HEK293T (cell line): ENCODE results near the gene USP30.

Source experiments
- ARNT ChIP-seq: fragments of 450-650 bp; IDR thresholded peaks from 2 replicates; pipeline ENCODE4 v1.6.1; 2017; ENCODE audit warnings: mild to moderate bottlenecking
- BHLHE40 ChIP-seq: fragments of 450-650 bp; IDR thresholded peaks from 2 replicates; pipeline ENCODE4 v1.6.1; 2016; ENCODE audit warnings: mild to moderate bottlenecking, moderate library complexity, borderline replicate concordance
- CTBP1 ChIP-seq: fragments of 450-650 bp; IDR thresholded peaks from 2 replicates; pipeline ENCODE4 v1.6.1; 2016; ENCODE audit warnings: borderline replicate concordance
- ELF4 ChIP-seq: fragments of 450-650 bp; IDR thresholded peaks from 2 replicates; pipeline ENCODE4 v1.6.1; 2017; ENCODE audit warnings: antibody characterized with exemption
- FOXA1 ChIP-seq: fragments of 450-650 bp; IDR thresholded peaks from 2 replicates; pipeline ENCODE4 v1.6.1; 2016; ENCODE audit warnings: mild to moderate bottlenecking
- FOXK2 ChIP-seq: fragments of 450-650 bp; IDR thresholded peaks from 2 replicates; pipeline ENCODE4 v1.6.1; 2016; ENCODE audit warnings: mild to moderate bottlenecking
- FOXM1 ChIP-seq: fragments of 450-650 bp; IDR thresholded peaks from 2 replicates; pipeline ENCODE4 v1.6.1; 2017; ENCODE audit warnings: mild to moderate bottlenecking, borderline replicate concordance
- HDGF ChIP-seq: fragments of 450-650 bp; IDR thresholded peaks from 2 replicates; pipeline ENCODE4 v1.6.1; 2017; ENCODE audit warnings: antibody characterized with exemption, borderline replicate concordance
- LEF1 ChIP-seq: fragments of 450-650 bp; IDR thresholded peaks from 2 replicates; pipeline ENCODE4 v1.6.1; 2017; ENCODE audit warnings: mild to moderate bottlenecking, borderline replicate concordance
- NFRKB ChIP-seq: fragments of 450-650 bp; IDR thresholded peaks from 2 replicates; pipeline ENCODE4 v1.6.1; 2016; ENCODE audit warnings: mild to moderate bottlenecking, moderate library complexity
- PKNOX1 ChIP-seq: fragments of 450-650 bp; IDR thresholded peaks from 2 replicates; pipeline ENCODE4 v1.6.1; 2016
- SP1 ChIP-seq: fragments of 450-650 bp; IDR thresholded peaks from 2 replicates; pipeline ENCODE4 v1.6.1; 2017
- SUZ12 ChIP-seq: fragments of 450-650 bp; IDR thresholded peaks from 2 replicates; pipeline ENCODE4 v1.6.1; 2016; ENCODE audit warnings: mild to moderate bottlenecking
- TARDBP ChIP-seq: fragments of 450-650 bp; IDR thresholded peaks from 2 replicates; pipeline ENCODE4 v1.6.1; 2016

- no peak for TF ChIP-seq SP1
- no peak for TF ChIP-seq ELF4
- TF ChIP-seq BHLHE40: no peak
- no peak for TF ChIP-seq TARDBP
- no peak for TF ChIP-seq SUZ12
- peak; percentile 94 for TF ChIP-seq PKNOX1
- no peak for TF ChIP-seq LEF1
- TF ChIP-seq FOXA1: no peak
- no peak for TF ChIP-seq FOXM1
- no peak for TF ChIP-seq ARNT
- TF ChIP-seq FOXK2: no peak
- TF ChIP-seq CTBP1: no peak
- no peak for TF ChIP-seq NFRKB
- no peak for TF ChIP-seq HDGF
Measured at GRCh38 chr12:109033239-109034196, 18.9 kb upstream of the USP30 start.
